PC-3 (cell line): ENCODE data around the gene LMBR1L. TPM values are rescaled to one million over a fixed set of nuclear protein-coding genes. Genes with fewer than 3 reads are reported as not detected.

Source experiments
- ATAC-seq: fragments of 200-7000 bp; cut with Tn5 transposase; 2 replicates; pipeline ENCODE4 v1.9.1; 2020; ENCODE audit warnings: mild to moderate bottlenecking, moderate library complexity
- BruUV-seq: library from RNA; stranded (reverse); fragments of 400-500 nt; replicated peaks from 2 replicates; lab custom pipeline; 2021; lab: Mats Ljungman, UMichigan
- CTCF ChIA-PET: fragments of 300-600 bp; sonication (Branson Sonifier 250); formaldehyde crosslinking; loops from one replicate; lab custom pipeline; 2022; ENCODE audit warnings: antibody characterized with exemption; lab: Charles Lee
- POLR2A ChIA-PET: fragments of 300-600 bp; sonication (Branson Sonifier 250); formaldehyde crosslinking; loops from one replicate; lab custom pipeline; 2022; ENCODE audit warnings: antibody characterized with exemption; ENCODE audit not compliant: unreplicated experiment; lab: Charles Lee
- DNase-seq: peaks from one replicate; pipeline ENCODE4 v3.0.0-alpha.2; 2015
- H2AFZ ChIP-seq: fragments of 300-600 bp; sonication (generic); 2 replicates; pipeline ENCODE4 v1.6.0; 2016; ENCODE audit warnings: antibody characterized with exemption, low read length
- H3F3A ChIP-seq: fragments of 300-600 bp; sonication (generic); one replicate; pipeline ENCODE4 v1.6.0; 2017; ENCODE audit warnings: antibody characterized with exemption, low read length, control low read depth, mild to moderate bottlenecking; ENCODE audit not compliant: unreplicated experiment
- H3K27ac ChIP-seq: fragments of 300-600 bp; sonication (generic); 2 replicates; pipeline ENCODE4 v1.5.1; 2016; ENCODE audit warnings: mild to moderate bottlenecking, low read length
- H3K27me3 ChIP-seq: fragments of 300-600 bp; sonication (generic); 2 replicates; pipeline ENCODE4 v1.6.1; 2016; ENCODE audit warnings: low read length, mixed read lengths
- H3K36me3 ChIP-seq: fragments of 300-600 bp; sonication (generic); 2 replicates; pipeline ENCODE4 v1.6.1; 2016; ENCODE audit warnings: low read depth, mixed run types, low read length, mixed read lengths
- H3K4me1 ChIP-seq: fragments of 300-600 bp; sonication (generic); 2 replicates; pipeline ENCODE4 v1.5.1; 2016; ENCODE audit warnings: low read length; ENCODE audit not compliant: insufficient read depth
- H3K4me2 ChIP-seq: fragments of 300-600 bp; sonication (generic); 2 replicates; pipeline ENCODE4 v1.6.0; 2016; ENCODE audit warnings: low read length
- H3K4me3 ChIP-seq: fragments of 300-600 bp; sonication (generic); 2 replicates; pipeline ENCODE4 v1.5.1; 2016; ENCODE audit warnings: mild to moderate bottlenecking, low read length, mixed read lengths
- H3K79me2 ChIP-seq: fragments of 300-600 bp; sonication (generic); 2 replicates; pipeline ENCODE4 v1.6.1; 2017; ENCODE audit warnings: low read length, mixed read lengths
- H3K9ac ChIP-seq: fragments of 300-600 bp; sonication (generic); 2 replicates; pipeline ENCODE4 v1.6.0; 2016; ENCODE audit warnings: mild to moderate bottlenecking, low read length
- H3K9me2 ChIP-seq: fragments of 300-600 bp; sonication (generic); replicated peaks from 2 replicates; pipeline ENCODE4 v1.6.1; 2016; ENCODE audit warnings: mixed run types, low read length, mixed read lengths
- H3K9me3 ChIP-seq: fragments of 300-600 bp; sonication (generic); 2 replicates; pipeline ENCODE4 v1.6.1; 2016; ENCODE audit warnings: low read length, mixed read lengths
- H4K20me1 ChIP-seq: fragments of 300-600 bp; sonication (generic); 2 replicates; pipeline ENCODE4 v1.6.1; 2016; ENCODE audit warnings: low read length, mixed read lengths
- CTCF ChIP-seq: fragments of 300-600 bp; sonication (generic); conservative IDR thresholded peaks from 2 replicates; pipeline ENCODE4 v1.5.1; 2017; ENCODE audit warnings: antibody characterized with exemption, low read depth, mild to moderate bottlenecking, low read length
- EZH2 ChIP-seq: fragments of 300-600 bp; sonication (generic); IDR thresholded peaks from one replicate; pipeline ENCODE4 v1.6.1; 2017; ENCODE audit warnings: antibody characterized with exemption, mild to moderate bottlenecking, low read length; ENCODE audit not compliant: unreplicated experiment
- EZH2phosphoT487 ChIP-seq: fragments of 300-600 bp; sonication (generic); IDR thresholded peaks from 2 replicates; pipeline ENCODE4 v1.6.1; 2018; ENCODE audit warnings: mild to moderate bottlenecking, antibody characterized with exemption, low read length, borderline replicate concordance
- intact Hi-C: fragments of 100-400 bp; cut with micrococcal nuclease; formaldehyde crosslinking; loops from 2 replicates; pipeline ENCODE4 v1.9.0; 2023
- total RNA-seq: library from RNA; depleted of rRNA; stranded (reverse); fragments of >200 nt; gene quantifications from 2 replicates; pipeline ENCODE4 v1.2.3, GENCODE V29; 2014

The LMBR1L gene
- total RNA-seq, 1 experiment from 2014 or later, result 17.1 TPM

DNA sequence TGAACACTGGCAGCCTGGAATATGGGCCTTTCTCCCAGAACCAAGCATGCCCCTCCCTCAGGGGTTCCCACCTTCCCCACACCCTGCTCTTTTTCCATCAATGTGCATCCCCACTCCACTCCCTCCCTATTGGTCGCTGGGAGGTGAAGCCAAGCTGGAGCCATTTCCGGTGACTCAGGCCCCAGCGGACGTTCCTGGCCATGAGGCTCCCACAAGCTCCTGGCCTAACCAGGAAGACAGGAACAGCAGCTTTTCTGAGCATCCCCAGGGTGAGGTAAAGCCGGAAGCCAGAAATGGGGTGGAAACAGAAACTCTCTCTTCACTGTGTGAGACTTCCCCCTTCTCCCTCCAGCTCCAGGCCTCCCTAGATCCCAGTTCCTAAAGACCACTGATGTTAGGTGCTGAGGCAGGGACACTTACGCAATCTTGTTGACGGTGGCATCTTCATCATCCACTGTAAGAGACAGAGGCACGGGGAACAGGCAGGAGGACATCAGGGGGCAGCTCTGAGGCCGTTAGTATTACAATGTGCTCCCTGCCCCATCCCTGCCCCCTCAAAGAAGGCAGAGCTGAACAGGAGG lies 5.1 kb downstream of the LMBR1L start:
- ATAC-seq (peak; percentile 57), DNase-seq (peak; percentile 91)
- H4K20me1 ChIP-seq, result no peaks in the 10 kb centered on the region
- no peaks in the 10 kb centered on the region; the same call in 1 of the 2 replicates for H3K36me3 ChIP-seq
- intact Hi-C loops, result no loop called here
- no peaks in the 10 kb centered on the region for H3K27me3 ChIP-seq
- no peaks in the 10 kb centered on the region for H3K9me3 ChIP-seq
- ChIA-PET POLR2A (no interaction called here), CTCF (interaction anchor here (0.8 to 0.9 kb wide), 2 partner anchors 13 to 42 kb away, joined by 3 to 4 read pairs; no protein-coding TSS in a partner anchor)
- H3K9me2 ChIP-seq, result no peaks in the 10 kb centered on the region
- no TSS peak for BruUV-seq
- peaks cover 26% of the 10 kb centered on the region for H3K4me1 ChIP-seq
- H2AFZ ChIP-seq, result peak overlapping the region; percentile 33; the same call in 1 of the 2 replicates
- peak overlapping the region; percentile 47 for H3K4me2 ChIP-seq
- no peaks in the 10 kb centered on the region for H3F3A ChIP-seq
- H3K27ac ChIP-seq, result peak overlapping the region; percentile 65
- H3K9ac ChIP-seq, result peak overlapping the region; percentile 18; the same call in 1 of the 2 replicates
- TF ChIP-seq EZH2phosphoT487 (no peak), CTCF (no peak), EZH2 (no peak)
- H3K4me3 ChIP-seq, result no peak overlapping the region
- peaks cover 34% of the 10 kb centered on the region for H3K79me2 ChIP-seq

DNA sequence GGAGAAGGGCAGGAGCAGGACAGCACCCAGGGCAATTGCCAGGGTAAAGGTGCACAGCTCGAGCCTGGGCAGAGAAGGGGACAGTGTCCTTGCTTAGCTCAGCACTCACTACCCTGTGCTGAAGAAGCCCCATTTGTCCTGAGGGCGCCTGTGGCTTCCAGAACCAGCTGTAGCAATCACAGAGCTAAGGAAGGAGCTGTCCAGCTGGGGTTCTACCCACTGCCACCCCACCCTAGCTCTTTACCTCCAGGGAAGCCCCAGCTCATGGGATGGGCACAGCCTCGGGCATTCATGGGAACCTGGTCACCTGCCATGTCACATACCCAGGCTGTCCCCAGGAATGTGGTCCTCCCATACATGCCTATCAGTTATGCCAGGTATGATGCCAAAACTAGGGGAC lies 5.8 kb downstream of the LMBR1L start:
- TF ChIP-seq EZH2, result no peak
- no peak for TF ChIP-seq EZH2phosphoT487
- no peak for TF ChIP-seq CTCF
- no peak overlapping the region for H2AFZ ChIP-seq
- H3K9me3 ChIP-seq, result no peaks in the 10 kb centered on the region
- H3K27ac ChIP-seq, result no peak overlapping the region
- intact Hi-C loops, result no loop called here
- DNase-seq (no peak), ATAC-seq (no peak)
- no peaks in the 10 kb centered on the region for H4K20me1 ChIP-seq
- no peak overlapping the region for H3K4me3 ChIP-seq
- peaks cover 29% of the 10 kb centered on the region for H3K79me2 ChIP-seq
- H3F3A ChIP-seq, result no peaks in the 10 kb centered on the region
- no peak overlapping the region for H3K9ac ChIP-seq
- no TSS peak for BruUV-seq
- ChIA-PET POLR2A (no interaction called here), CTCF (interaction anchor here (0.9 kb wide), 1 partner anchor 12 kb away, joined by 4 read pairs; no protein-coding TSS in a partner anchor)
- no peaks in the 10 kb centered on the region for H3K9me2 ChIP-seq
- H3K4me2 ChIP-seq, result no peak overlapping the region
- H3K36me3 ChIP-seq, result peaks cover 2% of the 10 kb centered on the region; the same call in 1 of the 2 replicates
- H3K4me1 ChIP-seq, result peaks cover 26% of the 10 kb centered on the region
- no peaks in the 10 kb centered on the region for H3K27me3 ChIP-seq

DNA sequence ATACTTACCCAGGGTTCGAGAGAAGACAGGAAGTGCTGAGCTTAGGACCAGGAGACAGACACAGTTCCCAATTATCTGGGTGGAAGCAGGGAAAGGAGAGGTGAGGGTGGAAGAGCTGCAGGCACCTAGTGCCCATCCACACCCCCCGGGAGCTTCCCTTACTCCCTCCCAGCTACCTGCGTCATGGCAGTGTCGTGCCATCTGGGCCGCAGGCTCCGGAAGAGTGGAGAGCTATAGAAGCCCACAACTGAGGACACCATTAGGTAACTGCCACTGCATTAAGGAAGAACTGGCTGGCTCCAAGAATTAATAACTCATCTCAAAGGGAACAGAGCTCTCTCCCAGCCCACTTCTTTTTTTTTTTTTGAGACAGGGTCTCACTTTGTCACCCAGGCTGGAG lies 10.3 kb downstream of the LMBR1L start:
- no peaks in the 10 kb centered on the region for H3K9me3 ChIP-seq
- ChIA-PET CTCF (no interaction called here), POLR2A (no interaction called here)
- TF ChIP-seq EZH2 (no peak), CTCF (no peak)
- no peak overlapping the region for H3K4me3 ChIP-seq
- H3K9ac ChIP-seq, result no peak overlapping the region
- no peak overlapping the region for H2AFZ ChIP-seq
- no peaks in the 10 kb centered on the region for H3F3A ChIP-seq
- H3K36me3 ChIP-seq, result peaks cover 2% of the 10 kb centered on the region; the same call in 1 of the 2 replicates
- BruUV-seq, result no TSS peak
- H3K27ac ChIP-seq, result no peak overlapping the region
- intact Hi-C loops, result no loop called here
- H3K27me3 ChIP-seq, result no peaks in the 10 kb centered on the region
- no peaks in the 10 kb centered on the region for H4K20me1 ChIP-seq
- DNase-seq, result no peak
- H3K79me2 ChIP-seq, result no peaks in the 10 kb centered on the region
- no peak for ATAC-seq
- no peak overlapping the region for H3K4me2 ChIP-seq
- peaks cover 5% of the 10 kb centered on the region for H3K4me1 ChIP-seq
- H3K9me2 ChIP-seq, result no peaks in the 10 kb centered on the region
